Left forelimb (tissue), 1 donor: Measurements from ENCODE around the gene FDPS.
"Not testable (repeated sequence)": the region's sequence is repeated elsewhere in the genome, so short reads cannot be mapped to it uniquely, and the experiment has no call there.

Experiments used
- DNase-seq: peaks from one replicate; pipeline ENCODE4 v3.0.0-alpha.2; 2018; ENCODE audit warnings: low spot score

Gene FDPS

DNA sequence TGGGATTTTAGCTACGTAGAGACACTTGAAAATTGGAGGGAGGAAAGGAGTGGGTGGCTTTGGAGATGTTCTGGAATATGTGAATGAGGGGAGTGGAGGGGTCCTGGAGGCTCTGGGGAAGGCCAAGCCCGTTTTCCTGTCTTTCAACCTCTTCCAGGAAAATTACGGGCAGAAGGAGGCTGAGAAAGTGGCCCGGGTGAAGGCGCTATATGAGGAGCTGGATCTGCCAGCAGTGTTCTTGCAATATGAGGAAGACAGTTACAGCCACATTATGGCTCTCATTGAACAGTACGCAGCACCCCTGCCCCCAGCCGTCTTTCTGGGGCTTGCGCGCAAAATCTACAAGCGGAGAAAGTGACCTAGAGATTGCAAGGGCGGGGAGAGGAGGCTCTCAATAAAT lies 11.6 kb downstream of the FDPS start:
- no peak for DNase-seq

DNA sequence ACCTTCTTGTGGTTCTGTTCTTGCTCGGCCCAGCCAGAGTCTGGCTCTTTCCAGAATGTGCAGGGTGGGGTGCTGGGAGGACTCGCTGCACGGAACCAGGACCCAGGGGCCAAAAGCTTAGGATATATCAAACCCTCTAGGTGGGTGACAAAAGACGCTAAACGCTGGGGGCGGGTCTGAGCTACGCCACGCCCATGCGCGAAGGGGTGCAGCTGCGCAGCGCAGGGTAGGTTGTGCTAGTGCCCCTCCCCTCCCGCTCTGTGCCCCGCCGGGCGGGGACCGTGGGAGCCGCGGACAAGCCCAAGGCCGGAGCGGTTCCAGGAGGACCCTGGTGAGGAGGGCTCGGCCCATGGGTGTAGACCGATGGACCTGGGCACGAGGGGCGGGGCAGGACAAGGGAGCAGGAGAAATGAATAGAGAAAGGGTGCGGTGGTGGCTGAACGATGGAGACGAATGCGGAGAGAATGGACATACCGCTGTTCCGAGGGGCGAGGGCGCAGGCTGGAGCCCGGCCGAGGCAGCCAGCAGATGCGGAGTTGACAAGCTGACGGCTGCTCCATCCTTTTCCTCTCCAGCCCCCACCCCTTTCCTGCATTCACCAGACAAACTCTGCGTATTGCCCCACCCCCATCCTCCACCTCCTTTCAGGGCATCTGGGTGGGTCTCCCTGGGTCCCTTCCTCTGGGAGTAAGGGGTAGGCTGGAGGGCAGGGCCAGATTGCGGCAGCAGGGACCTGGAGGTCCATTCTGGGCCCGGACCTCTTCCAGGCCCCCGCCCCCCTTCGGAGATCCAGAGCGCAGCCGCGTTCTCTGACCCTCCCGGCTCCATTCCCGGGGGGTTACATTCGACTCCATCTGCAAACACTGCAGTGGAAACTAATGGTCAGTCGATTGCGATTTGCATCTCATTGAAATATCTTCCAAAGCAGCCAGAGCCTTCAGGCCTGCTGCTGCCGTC lies 12.3 kb downstream of the FDPS start, which contains the start of gene RUSC1:
TSS of gene RUSC1 (plus strand) at position 234 of the 957 bp plus-strand sequence. CDS start 880 bp downstream, outside the sequence.
- DNase-seq = peak; percentile 83

DNA sequence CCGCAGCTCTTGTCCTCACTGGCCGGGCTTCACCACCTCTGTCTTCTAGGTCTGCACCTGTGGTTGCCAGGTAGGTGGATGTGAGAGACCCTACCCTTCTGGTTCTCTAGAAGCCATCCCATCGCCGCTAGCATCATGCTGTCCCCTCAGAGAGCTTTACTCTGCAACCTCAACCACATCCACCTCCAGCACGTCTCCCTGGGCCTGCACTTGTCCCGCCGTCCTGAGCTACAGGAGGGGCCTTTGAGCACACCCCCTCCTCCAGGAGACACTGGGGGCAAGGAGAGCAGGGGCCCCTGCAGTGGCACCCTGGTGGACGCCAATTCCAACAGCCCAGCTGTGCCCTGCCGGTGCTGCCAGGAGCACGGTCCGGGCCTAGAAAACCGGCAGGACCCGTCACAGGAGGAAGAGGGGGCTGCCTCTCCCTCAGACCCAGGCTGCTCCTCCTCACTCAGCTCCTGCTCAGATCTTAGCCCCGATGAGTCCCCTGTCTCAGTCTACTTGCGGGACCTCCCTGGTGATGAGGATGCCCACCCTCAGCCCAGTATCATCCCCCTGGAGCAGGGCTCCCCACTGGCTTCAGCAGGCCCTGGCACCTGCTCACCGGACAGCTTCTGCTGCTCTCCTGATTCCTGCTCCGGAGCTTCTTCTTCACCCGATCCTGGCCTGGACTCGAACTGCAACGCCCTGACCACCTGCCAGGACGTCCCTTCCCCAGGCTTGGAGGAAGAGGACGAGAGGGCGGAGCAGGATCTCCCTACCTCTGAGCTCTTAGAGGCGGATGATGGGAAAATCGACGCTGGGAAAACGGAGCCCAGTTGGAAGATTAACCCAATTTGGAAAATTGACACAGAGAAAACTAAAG lies 13.2 kb downstream of the FDPS start:
- peak; percentile 62 for DNase-seq

DNA sequence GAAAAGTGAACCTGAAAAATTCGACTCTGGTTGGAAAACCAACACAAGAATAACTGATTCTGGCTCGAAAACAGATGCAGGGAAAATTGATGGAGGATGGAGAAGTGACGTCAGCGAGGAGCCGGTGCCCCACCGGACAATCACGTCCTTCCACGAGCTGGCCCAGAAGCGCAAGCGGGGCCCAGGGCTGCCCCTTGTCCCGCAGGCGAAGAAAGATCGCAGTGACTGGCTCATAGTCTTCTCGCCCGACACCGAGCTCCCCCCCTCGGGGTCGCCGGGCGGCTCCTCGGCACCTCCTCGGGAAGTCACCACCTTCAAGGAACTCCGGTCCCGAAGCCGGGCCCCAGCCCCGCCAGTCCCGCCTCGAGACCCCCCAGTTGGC lies 13.9 kb downstream of the FDPS start:
- DNase-seq = no peak

DNA sequence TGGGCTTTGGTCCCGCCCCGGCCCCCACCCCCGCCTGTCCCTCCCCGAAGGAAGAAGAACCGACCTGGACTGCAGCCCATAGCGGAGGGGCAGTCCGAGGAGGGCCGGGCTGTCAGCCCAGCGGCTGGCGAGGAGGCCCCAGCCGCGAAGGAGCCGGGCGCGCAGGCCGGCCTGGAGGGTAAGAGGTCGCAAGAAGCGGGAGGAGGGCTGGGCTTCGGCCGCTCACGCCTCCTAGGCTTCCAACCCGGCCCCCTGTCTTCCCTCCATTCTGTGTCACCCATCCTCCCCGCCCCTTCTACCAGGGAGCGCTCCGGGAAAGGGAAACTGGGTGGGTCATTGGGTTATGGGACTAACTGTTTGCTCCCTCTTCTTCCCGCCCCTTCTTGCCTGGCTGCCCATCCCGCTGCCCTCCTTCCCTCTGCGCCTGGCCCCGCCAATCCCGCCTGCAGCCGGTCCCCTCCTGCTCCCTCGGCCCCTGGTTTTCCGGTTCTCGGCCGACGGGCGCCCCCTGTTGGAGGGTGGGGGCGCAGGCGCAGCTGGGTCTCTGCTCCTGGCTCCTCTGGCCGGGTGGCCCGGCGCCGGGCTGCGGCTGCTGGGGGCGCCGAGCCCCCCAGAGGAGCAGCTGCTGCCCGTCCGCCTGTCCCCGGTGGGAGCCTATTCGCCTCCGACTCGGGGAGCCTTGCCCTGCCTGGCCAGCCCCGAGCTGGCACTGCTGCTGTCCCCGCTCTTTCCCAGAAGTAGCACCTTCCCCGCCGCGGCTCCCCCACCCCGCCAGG lies 14.5 kb downstream of the FDPS start:
- peak; percentile 94 for DNase-seq

DNA sequence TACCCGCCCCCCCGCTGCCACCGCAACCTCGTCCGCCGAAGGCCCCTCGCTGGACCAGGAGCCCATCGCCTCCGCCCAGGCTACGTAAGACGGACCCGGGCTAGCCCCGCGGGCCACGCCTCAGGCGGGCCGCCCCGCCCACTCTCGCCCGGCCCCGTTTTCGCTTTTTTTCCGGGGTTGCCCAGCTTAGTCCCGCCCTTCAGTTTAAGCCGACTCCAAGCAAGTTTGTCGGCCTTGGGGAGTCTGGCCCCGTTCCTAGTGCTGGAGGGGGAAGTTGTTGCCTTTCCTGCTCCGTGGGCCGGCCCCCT lies 15.0 kb downstream of the FDPS start:
- DNase-seq = no peak

DNA sequence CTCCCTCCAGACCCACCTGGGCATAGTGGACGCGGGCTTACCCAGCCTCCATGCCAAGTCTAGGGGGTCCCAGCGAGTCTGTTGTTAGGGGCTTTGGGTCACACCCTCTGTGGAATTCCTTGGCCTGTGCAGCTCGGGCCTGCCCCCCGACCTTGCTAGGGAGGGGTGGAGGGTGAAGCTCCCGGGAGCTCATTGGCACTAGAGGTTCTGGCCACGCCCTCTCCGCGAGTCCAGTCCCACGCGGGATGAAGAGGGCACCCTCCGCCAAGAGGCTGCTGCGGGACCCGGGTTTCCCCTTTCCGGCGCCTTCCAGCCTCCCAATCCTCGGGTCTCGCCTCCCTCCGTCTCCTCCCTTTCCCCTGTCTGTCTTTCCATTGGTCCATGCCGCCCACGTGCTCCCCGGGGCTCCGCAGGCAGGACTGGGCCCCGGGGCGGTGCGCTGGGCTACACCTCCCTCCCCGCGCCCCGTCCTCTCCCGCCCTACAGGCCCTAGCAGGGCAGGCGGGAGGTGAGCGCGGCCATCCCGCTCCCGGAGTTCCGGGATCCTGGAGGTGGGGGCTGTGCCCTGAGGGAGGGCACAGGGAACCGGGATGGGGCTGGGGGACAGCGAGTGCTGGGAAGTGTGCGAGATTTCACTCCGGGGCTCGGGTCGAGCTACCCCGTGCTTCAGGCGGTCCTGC lies 15.5 kb downstream of the FDPS start:
- DNase-seq = peak; percentile 94

DNA sequence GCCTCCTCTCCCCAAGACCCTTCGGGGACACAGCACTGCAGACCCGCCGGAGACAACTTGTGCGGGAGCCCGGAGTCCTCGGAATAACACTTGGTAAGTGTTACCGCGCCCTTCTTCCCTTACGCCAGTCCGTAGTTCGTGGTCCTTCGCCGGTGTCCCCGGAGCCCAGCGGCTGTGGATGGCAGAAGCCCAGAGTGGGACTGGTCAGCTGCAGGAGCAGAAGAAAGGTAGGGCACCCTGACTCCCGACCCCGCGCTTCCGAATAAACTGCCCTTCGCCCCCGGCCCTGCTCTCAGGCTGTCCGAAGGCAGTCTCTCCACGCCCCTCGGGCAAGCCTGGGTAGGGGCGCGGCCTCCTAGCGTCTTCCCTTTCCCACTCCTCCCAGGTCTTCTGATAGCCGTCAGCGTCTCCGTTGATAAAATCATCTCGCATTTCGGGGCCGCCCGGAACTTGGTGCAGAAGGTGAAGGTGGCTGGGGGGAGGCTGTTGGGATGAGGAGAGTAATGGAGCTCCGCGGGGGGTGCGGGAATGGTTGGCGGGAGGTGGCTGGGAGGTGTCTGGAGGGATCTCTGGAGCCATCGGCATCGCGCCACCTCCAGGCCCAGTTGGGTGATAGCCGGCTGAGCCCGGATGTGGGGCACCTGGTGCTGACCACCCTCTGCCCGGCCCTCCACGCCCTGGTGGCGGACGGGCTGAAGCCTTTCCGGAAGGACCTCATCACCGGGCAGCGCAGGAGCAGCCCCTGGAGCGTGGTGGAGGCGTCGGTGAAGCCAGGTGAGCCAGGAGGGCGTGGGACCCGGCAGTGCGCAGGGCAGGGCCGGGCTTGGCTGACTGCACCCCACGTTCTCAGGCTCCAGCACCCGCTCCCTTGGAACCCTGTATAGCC lies 16.3 kb downstream of the FDPS start:
- DNase-seq = peak; percentile 76

DNA sequence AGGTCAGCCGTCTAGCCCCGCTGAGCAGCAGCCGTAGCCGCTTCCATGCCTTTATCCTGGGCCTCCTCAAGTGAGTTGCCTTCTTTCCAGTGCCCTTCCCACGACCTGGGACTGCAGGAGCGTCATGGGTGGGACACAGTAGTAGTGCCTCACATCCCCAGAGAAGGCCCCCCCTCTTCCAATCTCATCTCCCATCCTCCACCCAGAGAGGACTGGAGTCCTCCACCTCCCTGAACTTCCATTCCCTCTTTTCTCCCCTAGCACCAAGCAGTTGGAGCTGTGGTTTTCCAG lies 16.9 kb downstream of the FDPS start:
- DNase-seq = no peak

DNA sequence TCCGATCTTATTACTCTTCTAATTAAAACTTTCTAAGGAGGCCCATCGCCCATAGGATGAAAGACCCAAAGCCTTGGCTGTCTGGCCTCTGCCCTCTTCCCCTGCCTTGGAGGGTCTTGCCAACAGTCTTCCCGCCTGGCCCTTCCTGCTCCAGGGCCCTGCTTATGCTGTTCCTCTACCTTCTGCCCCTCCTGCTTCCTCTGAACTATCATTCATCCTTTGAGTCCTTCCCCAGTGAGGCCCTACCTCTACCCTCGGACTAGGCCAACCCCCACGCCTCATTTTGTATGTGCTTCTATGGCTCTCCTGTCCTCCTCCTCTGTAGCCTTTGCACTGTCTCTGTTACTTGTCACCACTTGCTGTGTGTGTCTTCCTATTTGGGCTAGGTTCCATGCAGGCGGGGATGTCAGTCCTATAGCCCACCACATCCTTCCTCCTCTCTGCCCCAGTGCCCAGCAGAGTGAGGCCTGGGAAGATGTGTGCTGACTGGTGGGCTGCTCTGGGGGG lies 17.4 kb downstream of the FDPS start:
- peak; percentile 40 for DNase-seq

DNA sequence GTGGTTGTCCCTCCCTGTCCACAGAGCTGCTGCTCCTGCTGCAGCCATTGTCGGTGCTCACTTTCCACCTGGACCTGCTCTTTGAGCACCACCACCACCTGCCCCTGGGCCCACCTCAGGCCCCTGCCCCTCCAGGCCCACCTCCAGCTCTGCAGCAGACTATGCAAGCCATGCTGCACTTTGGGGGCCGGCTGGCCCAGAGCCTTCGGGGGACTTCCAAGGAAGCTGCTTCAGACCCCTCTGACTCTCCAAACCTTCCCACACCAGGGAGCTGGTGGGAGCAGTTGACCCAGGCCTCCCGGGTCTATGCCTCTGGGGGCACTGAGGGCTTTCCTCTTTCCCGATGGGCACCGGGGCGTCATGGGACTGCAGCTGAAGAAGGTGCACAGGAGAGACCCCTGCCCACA lies 18.0 kb downstream of the FDPS start:
- DNase-seq = peak; percentile 57

DNA sequence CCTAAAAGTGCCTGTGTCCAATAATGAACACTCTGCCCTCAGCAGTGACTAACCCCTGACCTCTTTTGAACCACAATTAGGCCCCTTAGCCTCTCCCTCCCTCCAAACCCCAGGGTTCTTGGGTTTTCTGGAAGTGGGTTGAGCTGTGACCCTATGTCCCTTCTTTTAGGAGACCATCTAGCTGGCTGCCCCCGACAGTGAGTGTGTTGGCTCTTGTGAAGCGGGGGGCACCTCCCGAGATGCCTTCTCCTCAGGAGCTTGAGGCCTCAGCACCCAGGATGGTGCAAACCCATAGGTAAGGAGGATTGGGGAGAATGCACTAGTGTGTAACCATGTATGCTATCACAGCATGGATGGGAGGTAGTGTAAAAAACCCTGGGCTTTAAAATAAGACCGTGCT lies 19.3 kb downstream of the FDPS start:
- no peak for DNase-seq

DNA sequence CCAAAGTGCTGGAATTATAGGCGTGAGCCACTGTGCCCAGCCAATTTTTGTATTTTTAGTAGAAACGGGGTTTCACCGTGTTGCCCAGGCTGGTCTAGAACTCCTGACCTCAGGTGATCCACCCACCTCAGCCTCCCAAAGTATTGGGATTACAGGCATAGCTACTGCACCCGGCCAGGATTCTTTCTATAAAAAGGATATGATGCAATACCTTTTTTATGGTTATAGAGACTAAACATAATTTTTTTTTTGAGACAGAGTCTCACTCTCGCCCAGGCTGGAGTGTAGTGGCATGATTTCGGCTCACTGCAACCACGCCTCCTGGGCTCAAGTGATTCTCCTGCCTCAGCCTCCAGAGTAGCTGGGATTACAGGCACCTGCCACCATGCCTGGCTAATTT lies 20.2 kb downstream of the FDPS start:
- not testable (repeated sequence) for DNase-seq

DNA sequence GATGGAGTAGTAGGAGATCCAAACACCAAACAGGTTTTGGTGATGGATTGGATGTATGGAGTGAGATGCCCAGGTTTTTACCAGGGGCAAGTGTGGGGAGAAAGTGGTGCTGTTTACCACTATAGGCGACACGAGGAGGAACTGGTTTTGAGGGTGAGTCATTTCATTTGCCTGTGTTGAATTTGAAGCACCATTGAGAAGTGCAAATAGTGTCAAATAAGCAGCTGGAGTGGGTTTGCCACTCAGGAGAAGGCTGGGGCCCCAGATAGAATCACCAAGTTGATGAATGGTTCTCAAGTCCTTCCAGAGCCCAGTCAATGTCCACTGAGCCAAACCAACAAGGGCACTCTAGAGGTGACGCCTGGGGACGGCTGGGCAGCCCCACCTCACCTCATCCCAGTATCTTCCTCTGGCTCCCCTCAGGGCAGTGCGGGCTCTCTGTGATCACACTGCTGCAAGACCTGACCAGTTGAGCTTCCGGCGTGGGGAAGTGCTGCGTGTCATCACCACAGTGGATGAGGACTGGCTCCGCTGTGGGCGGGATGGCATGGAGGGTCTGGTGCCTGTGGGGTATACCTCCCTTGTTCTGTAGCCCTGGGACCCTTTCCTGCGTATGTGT lies 21.4 kb downstream of the FDPS start:
- DNase-seq = no peak

DNA sequence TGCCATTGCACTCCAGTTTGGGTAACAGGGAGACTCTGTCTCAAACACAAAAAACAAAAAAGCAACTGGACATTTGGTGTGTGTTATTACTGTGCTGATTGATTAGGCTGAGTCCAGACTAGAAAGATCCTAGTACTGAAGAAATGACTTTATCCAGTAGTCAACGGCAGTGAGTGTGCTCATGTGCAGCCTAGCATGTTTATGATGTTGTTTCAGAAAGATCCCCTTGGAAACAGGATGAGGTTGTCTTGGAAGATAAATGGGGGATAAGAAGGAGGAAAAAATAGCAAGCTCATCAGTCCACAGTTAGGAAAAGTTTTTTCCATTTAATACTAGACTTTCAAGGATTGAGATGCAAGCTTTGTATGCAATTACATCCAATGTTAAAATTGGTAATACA lies 26.3 kb downstream of the FDPS start:
- DNase-seq = no peak

DNA sequence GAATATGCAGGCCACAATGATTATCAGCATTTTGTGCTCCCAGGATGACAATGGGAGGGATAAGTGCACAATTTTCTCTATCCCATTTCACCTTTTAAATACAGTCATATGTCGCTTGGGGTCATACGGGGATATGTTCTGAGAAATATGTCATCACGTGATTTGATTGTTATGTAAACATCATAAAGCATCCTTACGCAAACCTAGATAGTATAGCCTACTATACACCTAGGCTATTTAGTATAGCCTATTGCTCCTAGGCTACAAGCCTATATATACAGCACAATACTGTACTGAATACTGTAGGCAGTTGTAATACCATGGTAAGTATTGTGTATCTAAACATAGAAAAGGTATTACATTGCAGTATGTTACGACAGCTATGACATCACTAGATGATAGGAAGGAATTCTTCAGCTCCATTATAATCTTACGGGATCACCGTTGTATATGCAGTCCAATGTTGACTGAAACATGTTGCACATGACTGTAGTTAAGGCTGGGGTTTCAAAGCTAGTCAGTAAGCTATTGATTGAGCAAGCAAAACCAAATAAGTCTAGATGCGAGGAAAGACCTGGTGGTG lies 30.9 kb downstream of the FDPS start:
- no peak for DNase-seq

DNA sequence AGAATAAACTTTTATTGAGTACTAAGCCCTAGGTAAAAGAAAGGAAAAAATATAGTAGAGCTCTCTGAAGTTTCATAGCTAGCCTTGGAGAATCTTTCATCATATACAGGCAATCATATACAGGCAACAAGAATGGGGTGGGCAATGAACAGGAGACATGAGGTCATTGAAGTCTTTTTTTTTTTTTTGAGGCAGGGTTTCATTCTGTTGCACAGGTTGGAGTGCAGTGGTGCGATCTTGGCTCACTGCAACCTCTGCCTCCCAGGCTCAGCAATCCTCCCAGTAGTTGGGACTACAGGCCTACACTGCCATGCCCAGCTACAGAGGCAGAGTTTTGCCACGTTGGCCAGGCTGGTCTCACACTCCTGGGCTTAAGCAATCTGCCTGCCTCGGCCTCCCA lies 34.2 kb downstream of the FDPS start:
- DNase-seq = no peak

DNA sequence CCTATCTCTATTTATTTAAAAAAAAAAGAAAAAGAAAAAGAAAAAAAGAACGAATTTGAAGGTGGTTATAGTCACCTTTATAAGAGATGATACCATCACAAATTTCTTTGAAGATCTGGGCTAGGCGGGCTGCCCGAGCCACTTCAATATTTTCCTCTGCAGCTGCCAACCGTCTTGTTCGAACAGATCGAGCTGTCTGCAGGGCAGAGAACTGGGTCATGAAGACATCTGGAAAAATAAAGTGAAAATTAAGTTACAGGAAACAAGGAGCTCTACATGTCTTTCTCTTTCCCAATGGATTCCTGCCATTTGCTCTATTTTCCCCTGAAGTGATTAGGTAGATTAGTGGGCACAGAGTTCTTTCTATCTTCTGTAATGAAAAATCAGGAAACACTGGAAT lies 44.0 kb downstream of the FDPS start:
- DNase-seq = no peak

DNA sequence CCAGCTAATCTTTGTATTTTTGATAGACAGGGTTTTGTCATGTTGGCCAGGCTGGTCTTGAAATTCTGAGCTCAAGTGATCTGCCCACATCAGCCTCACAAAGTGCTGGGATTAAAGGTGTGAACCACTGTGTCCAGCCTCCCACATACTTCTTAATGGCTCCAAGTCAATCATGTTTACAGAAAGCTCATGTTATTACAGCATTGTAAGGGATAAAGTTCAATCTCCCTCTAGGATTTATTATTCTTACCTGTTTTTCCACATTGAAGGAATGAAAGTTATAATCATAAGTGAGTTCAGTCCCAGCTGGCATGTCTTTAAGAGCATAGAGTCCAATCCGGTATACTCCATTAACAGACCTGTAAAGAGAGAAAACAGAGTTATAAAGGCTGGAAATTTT lies 51.4 kb downstream of the FDPS start:
- DNase-seq = no peak
